GM21576 (cell line): ENCODE data around the gene RCAN1.

ENCODE experiments used
- ATAC-seq: cut with Tn5 transposase; IDR thresholded peaks from one replicate; pipeline ENCODE4 v1.9.1; 2021; ENCODE audit warnings: mild to moderate bottlenecking, moderate library complexity; ENCODE audit not compliant: unreplicated experiment

Gene RCAN1

GRCh38 chr21:34599534-34600101 lies 15.3 kb downstream of the RCAN1 start:
- ATAC-seq: no peak

GRCh38 chr21:34598931-34599400 lies 15.9 kb downstream of the RCAN1 start:
- ATAC-seq: no peak

- ATAC-seq: no peak
Observed at GRCh38 chr21:34597406-34597805, 17.5 kb downstream of the RCAN1 start.

- no peak for ATAC-seq
Observed at GRCh38 chr21:34596561-34597271, 18.2 kb downstream of the RCAN1 start.

- no peak for ATAC-seq
Observed at GRCh38 chr21:34595457-34595856, 19.5 kb downstream of the RCAN1 start.

- no peak for ATAC-seq
Observed at GRCh38 chr21:34594566-34595234, 20.2 kb downstream of the RCAN1 start.

- no peak for ATAC-seq
Observed at GRCh38 chr21:34593954-34594531, 20.9 kb downstream of the RCAN1 start.

GRCh38 chr21:34593423-34593822 lies 21.5 kb downstream of the RCAN1 start:
- no peak for ATAC-seq

GRCh38 chr21:34592120-34592955 lies 22.6 kb downstream of the RCAN1 start:
- ATAC-seq: no peak

GRCh38 chr21:34590520-34590919 lies 24.4 kb downstream of the RCAN1 start:
- no peak for ATAC-seq

- ATAC-seq: no peak
Observed at GRCh38 chr21:34589511-34590282, 25.2 kb downstream of the RCAN1 start.

- ATAC-seq: no peak
Observed at GRCh38 chr21:34583926-34584563, 30.9 kb downstream of the RCAN1 start.

GRCh38 chr21:34582506-34583150 lies 32.3 kb downstream of the RCAN1 start:
- ATAC-seq: no peak

GRCh38 chr21:34580181-34580700 lies 34.7 kb downstream of the RCAN1 start:
- no peak for ATAC-seq

GRCh38 chr21:34579411-34579810 lies 35.5 kb downstream of the RCAN1 start:
- ATAC-seq: no peak

GRCh38 chr21:34576041-34576511 lies 38.8 kb downstream of the RCAN1 start:
- ATAC-seq: no peak

GRCh38 chr21:34574601-34575529 lies 40.0 kb downstream of the RCAN1 start:
- no peak for ATAC-seq

GRCh38 chr21:34571994-34572393 lies 42.9 kb downstream of the RCAN1 start:
- no peak for ATAC-seq
